Panc1 (cell line): Measurements from ENCODE around the gene COG7. TPM values are rescaled to one million over a fixed set of nuclear protein-coding genes. Genes with fewer than 3 reads are reported as not detected.

Experiments used
- ATAC-seq: fragments of 200-7000 bp; cut with Tn5 transposase; 2 replicates; pipeline ENCODE4 v1.9.1; 2020; ENCODE audit warnings: mild to moderate bottlenecking, moderate library complexity
- Bru-seq: library from RNA; stranded (reverse); fragments of 400-500 nt; gene quantifications from one replicate; lab custom pipeline; 2021; lab: Mats Ljungman, UMichigan
- BruChase-seq, 2 experiments: library from RNA; stranded (reverse); fragments of 400-500 nt; gene quantifications; one replicate each; lab custom pipeline; 2021; lab: Mats Ljungman, UMichigan
- BruUV-seq: library from RNA; stranded (reverse); fragments of 400-500 nt; replicated peaks from 2 replicates; lab custom pipeline; 2021; lab: Mats Ljungman, UMichigan
- CTCF ChIA-PET: fragments of 300-600 bp; sonication (Branson Sonifier 250); formaldehyde crosslinking; loops from one replicate; lab custom pipeline; 2022; ENCODE audit warnings: antibody characterized with exemption; lab: Charles Lee
- POLR2A ChIA-PET: fragments of 300-600 bp; sonication (Branson Sonifier 250); formaldehyde crosslinking; loops from one replicate; lab custom pipeline; 2022; ENCODE audit warnings: antibody characterized with exemption; lab: Charles Lee
- DNase-seq: peaks from one replicate; pipeline ENCODE4 v3.0.0-alpha.2; 2010; ENCODE audit warnings: low read depth, low spot score
- H3K27ac ChIP-seq: 2 replicates; pipeline ENCODE4 v1.5.1; 2011; ENCODE audit warnings: mild to moderate bottlenecking, low read length, inconsistent platforms
- H3K27me3 ChIP-seq: fragments of 200-500 bp; sonication (Bioruptor generic); 2 replicates; pipeline ENCODE4 v1.6.0; 2014; ENCODE audit warnings: low read length, inconsistent platforms; ENCODE audit not compliant: control insufficient read depth, insufficient read depth
- H3K36me3 ChIP-seq: fragments of 200-500 bp; sonication (Bioruptor generic); 2 replicates; pipeline ENCODE4 v1.5.1; 2014; ENCODE audit warnings: inconsistent platforms, mild to moderate bottlenecking, low read length, moderate library complexity; ENCODE audit not compliant: control insufficient read depth, insufficient read depth
- H3K4me1 ChIP-seq: 2 replicates; pipeline ENCODE4 v1.5.1; 2011; ENCODE audit warnings: inconsistent platforms, mild to moderate bottlenecking, low read length, moderate library complexity; ENCODE audit not compliant: control insufficient read depth, insufficient read depth
- H3K4me3 ChIP-seq, 2 experiments: 2 replicates each; pipeline ENCODE4 v1.5.1; 2011 to 2012; ENCODE audit warnings: low read depth in 2 of 2, low read length in 2 of 2, mild to moderate bottlenecking in 2 of 2, inconsistent platforms in 1 of 2, moderate library complexity in 1 of 2
- H3K9me3 ChIP-seq: fragments of 200-500 bp; sonication (Bioruptor generic); 2 replicates; pipeline ENCODE4 v1.5.1; 2014; ENCODE audit warnings: low read depth, mild to moderate bottlenecking, inconsistent platforms, low read length, moderate library complexity; ENCODE audit not compliant: control insufficient read depth, insufficient read depth
- POLR2AphosphoS5 ChIP-seq: IDR thresholded peaks from 2 replicates; pipeline ENCODE4 v1.6.1; 2012; ENCODE audit warnings: mild to moderate bottlenecking, low read depth, low read length, moderate library complexity
- SIN3A ChIP-seq: IDR thresholded peaks from 2 replicates; pipeline ENCODE4 v1.6.1; 2012; ENCODE audit warnings: low read depth, mild to moderate bottlenecking, low read length, moderate library complexity, borderline replicate concordance; ENCODE audit not compliant: insufficient read depth
- TCF7L2 ChIP-seq: IDR thresholded peaks from 2 replicates; pipeline ENCODE4 v1.6.1; 2011; ENCODE audit warnings: mild to moderate bottlenecking, low read depth, low read length, inconsistent platforms
- in situ Hi-C: cut with HindIII; loops from 2 replicates; pipeline ENCODE4 v1.10.0; 2016; ENCODE audit warnings: low sequenced_read_pairs, low pct_unique_long_range_greater_than_20kb
- intact Hi-C: fragments of 100-400 bp; cut with micrococcal nuclease; formaldehyde crosslinking; loops from one replicate; pipeline ENCODE4 v1.10.0; 2022; ENCODE audit not compliant: unreplicated experiment
- long read RNA-seq: library from polyadenylated mRNA; unstranded; transcript quantifications from one replicate; pipeline ENCODE4 v2.0.0, GENCODE V29; 2021; ENCODE audit not compliant: unreplicated experiment
- polyA plus RNA-seq: library from polyadenylated mRNA; unstranded; fragments of >200 nt; gene quantifications from one replicate; pipeline ENCODE4 v1.2.1, GENCODE V29; 2012; ENCODE audit warnings: missing spikeins; ENCODE audit not compliant: insufficient read length
- total RNA-seq: library from RNA; stranded (reverse); gene quantifications from one replicate; pipeline ENCODE4 v1.2.1, GENCODE V29; 2021; ENCODE audit not compliant: unreplicated experiment
- TF ChIP-seq, protein P1 (sequence below): fragments of 450-650 bp; IDR thresholded peaks from 2 replicates; pipeline ENCODE4 v1.5.1; 2017; ENCODE audit warnings: mild to moderate bottlenecking
- TF ChIP-seq, protein P2 (sequence below), 2 experiments: IDR thresholded peaks; 2 replicates each; pipeline ENCODE4 v1.6.1; 2011 to 2012; ENCODE audit warnings: low read depth in 2 of 2, control low read depth in 1 of 2, low read length in 1 of 2, mild to moderate bottlenecking in 1 of 2, moderate library complexity in 1 of 2; ENCODE audit not compliant: insufficient read depth in 1 of 2

COG7 gene
- 25.3 TPM for total RNA-seq
- polyA plus RNA-seq, result 29.8 TPM
- Bru-seq, nascent RNA, result percentile 71 among the genes with signal in this experiment
- percentile 81 among the genes with signal in this experiment for BruChase-seq, experiment 1, labeled RNA remaining after a 2-hour chase
- BruChase-seq, experiment 2, labeled RNA remaining after a 6-hour chase, result percentile 78 among the genes with signal in this experiment
- long read RNA-seq, transcript COG7-201 (17 exons, 2,926 nt), result major isoform, 25 of 52 reads
- long read RNA-seq, partial matches to known transcripts, result 8 of 52 reads
- long read RNA-seq, other reads (novel, unspliced or antisense), result 19 of 52 reads

DNA sequence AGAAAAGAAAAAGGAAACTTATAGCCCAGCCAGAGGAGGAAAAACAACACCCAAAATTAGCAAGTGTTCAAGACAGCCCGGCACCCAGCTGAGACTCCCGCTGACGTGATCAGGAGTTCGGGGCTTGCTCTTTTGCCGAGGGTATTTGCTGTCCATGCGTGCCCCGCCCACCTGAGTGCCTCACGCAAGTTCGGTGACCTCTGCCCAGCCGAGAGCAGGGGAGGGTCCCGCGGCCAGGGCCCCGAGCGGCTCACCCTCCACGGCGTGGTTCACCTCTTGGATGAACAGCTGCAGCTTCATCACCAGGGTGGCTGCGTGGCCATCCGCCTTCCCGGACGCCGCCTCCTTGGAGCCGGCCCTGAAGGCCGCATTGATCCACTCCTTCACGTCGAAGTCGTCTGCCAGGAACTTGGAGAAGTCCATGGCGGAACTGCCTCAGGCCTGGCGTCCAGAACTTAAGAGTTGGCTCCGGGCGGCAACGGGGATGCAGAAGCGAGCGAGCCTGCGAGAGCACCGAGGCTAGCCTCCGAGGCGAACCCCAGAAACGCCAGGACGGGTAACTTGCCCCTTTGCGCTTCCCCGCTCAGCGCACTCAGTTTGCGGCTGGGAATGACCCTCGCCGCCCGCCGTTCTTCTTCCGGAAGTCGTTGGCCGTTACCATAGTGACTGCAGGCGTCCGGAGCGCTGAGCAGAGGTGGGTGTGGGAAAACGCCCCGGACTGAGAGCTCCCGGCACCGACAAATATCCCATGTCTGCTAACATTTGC is at the start of gene COG7:
TSS of gene COG7 (minus strand) at position 618 of the 766 bp plus-strand sequence. CDS start at position 423, 195 bp downstream.
- POLR2A ChIA-PET, result interaction anchor here (0.5 to 0.6 kb wide), 2 partner anchors 10 to 73 kb away, joined by 3 read pairs; no protein-coding TSS in a partner anchor

DNA sequence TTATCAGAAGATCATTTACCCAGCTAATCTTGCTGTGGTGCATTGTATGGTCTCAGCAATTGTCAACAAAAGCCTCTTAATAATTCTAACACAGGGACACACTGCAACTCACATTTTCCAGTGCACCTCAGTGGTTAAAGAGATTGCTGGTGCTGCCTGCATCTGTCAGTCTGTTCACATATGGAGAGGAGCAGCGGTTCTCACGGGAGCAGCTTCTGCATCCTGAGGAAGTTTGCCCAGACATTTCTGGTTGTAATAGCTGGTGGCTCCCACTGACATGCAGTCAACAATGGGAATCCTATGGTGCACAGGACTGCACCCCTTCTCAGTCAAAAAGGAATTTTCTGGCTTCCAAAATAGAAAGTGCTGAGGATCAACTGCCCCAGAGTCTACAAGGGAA is 49.5 kb upstream of the COG7 start:
- intact Hi-C loops (no loop called here), in situ Hi-C loops (no loop called here)
- Histone ChIP-seq H3K27me3 (no peaks in the 10 kb centered on the region), H3K27ac (no peak overlapping the region), H3K36me3 (no peaks in the 10 kb centered on the region), H3K4me3 (no peak overlapping the region), H3K4me1 (peaks cover 58% of the 10 kb centered on the region), H3K9me3 (no peaks in the 10 kb centered on the region)
- ATAC-seq, result no peak
- ChIA-PET POLR2A (no interaction called here), CTCF (no interaction called here)
- no peak for DNase-seq
- no TSS peak for BruUV-seq
- no peak for TF ChIP-seq TCF7L2
- TF ChIP-seq POLR2AphosphoS5, result no peak
- TF ChIP-seq, protein P1, sequence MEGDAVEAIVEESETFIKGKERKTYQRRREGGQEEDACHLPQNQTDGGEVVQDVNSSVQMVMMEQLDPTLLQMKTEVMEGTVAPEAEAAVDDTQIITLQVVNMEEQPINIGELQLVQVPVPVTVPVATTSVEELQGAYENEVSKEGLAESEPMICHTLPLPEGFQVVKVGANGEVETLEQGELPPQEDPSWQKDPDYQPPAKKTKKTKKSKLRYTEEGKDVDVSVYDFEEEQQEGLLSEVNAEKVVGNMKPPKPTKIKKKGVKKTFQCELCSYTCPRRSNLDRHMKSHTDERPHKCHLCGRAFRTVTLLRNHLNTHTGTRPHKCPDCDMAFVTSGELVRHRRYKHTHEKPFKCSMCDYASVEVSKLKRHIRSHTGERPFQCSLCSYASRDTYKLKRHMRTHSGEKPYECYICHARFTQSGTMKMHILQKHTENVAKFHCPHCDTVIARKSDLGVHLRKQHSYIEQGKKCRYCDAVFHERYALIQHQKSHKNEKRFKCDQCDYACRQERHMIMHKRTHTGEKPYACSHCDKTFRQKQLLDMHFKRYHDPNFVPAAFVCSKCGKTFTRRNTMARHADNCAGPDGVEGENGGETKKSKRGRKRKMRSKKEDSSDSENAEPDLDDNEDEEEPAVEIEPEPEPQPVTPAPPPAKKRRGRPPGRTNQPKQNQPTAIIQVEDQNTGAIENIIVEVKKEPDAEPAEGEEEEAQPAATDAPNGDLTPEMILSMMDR, result no peak
- no peak for TF ChIP-seq SIN3A

More for the DNA sequence above, at the start of gene COG7:
- Histone ChIP-seq H3K4me3 (peak within 1 kb of the TSS; percentile 71 to 95), H3K36me3 (peaks cover 2% of the 10 kb centered on the region; the same call in 1 of the 2 replicates), H3K4me1 (peaks cover 8% of the 10 kb centered on the region), H3K27ac (peak within 1 kb of the TSS; percentile 77), H3K27me3 (no peaks in the 10 kb centered on the region), H3K9me3 (no peaks in the 10 kb centered on the region)
- intact Hi-C loops (no loop called here), in situ Hi-C loops (no loop called here)
- ATAC-seq (peak; percentile 97), DNase-seq (peak; percentile 70)
- peak; percentile 40; the same call in 1 of the 2 replicates for TF ChIP-seq TCF7L2
- TF ChIP-seq, protein P2, sequence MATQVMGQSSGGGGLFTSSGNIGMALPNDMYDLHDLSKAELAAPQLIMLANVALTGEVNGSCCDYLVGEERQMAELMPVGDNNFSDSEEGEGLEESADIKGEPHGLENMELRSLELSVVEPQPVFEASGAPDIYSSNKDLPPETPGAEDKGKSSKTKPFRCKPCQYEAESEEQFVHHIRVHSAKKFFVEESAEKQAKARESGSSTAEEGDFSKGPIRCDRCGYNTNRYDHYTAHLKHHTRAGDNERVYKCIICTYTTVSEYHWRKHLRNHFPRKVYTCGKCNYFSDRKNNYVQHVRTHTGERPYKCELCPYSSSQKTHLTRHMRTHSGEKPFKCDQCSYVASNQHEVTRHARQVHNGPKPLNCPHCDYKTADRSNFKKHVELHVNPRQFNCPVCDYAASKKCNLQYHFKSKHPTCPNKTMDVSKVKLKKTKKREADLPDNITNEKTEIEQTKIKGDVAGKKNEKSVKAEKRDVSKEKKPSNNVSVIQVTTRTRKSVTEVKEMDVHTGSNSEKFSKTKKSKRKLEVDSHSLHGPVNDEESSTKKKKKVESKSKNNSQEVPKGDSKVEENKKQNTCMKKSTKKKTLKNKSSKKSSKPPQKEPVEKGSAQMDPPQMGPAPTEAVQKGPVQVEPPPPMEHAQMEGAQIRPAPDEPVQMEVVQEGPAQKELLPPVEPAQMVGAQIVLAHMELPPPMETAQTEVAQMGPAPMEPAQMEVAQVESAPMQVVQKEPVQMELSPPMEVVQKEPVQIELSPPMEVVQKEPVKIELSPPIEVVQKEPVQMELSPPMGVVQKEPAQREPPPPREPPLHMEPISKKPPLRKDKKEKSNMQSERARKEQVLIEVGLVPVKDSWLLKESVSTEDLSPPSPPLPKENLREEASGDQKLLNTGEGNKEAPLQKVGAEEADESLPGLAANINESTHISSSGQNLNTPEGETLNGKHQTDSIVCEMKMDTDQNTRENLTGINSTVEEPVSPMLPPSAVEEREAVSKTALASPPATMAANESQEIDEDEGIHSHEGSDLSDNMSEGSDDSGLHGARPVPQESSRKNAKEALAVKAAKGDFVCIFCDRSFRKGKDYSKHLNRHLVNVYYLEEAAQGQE (IDR thresholded peaks at IDR 0.05; ENCODE audit: insufficient read depth in 1 of 2, low read depth in 2 of 2, low read length in 1 of 2), result no peak
- peak; percentile 100 for TF ChIP-seq SIN3A
- TF ChIP-seq POLR2AphosphoS5, result peak; percentile 41; the same call in 1 of the 2 replicates
- CTCF ChIA-PET, result interaction anchor here (0.6 kb wide), 1 partner anchor 17 kb away, joined by 3 read pairs; no protein-coding TSS in a partner anchor
- BruUV-seq, result TSS peak; percentile 78
